GM12878 (cell line): ENCODE results near the gene PRDM8. TPM values are rescaled to one million over a fixed set of nuclear protein-coding genes. Genes with fewer than 3 reads are reported as not detected.

Experiments used
- E2F8 ChIP-seq: fragments of 450-650 bp; IDR thresholded peaks from 2 replicates; pipeline ENCODE4 v1.6.1; 2018; ENCODE audit warnings: mild to moderate bottlenecking, low read depth, moderate library complexity; ENCODE audit not compliant: partially characterized antibody
- FOXM1 ChIP-seq: IDR thresholded peaks from 2 replicates; pipeline ENCODE4 v1.6.1; 2012; ENCODE audit warnings: low read depth, mild to moderate bottlenecking, inconsistent platforms, low read length, moderate library complexity
- ZBTB4 ChIP-seq: fragments of 450-650 bp; formaldehyde crosslinking; IDR thresholded peaks from 2 replicates; pipeline ENCODE4 v1.4.0; 2022; ENCODE audit warnings: mild to moderate bottlenecking, moderate library complexity
- polyA plus RNA-seq, 11 experiments: library from polyadenylated mRNA; depleted of rRNA in 4 of 11; unstranded in 6 of 11; stranded (reverse) in 5 of 11; fragments of >200 nt; fragmentation: Nextera tagmentation in 4 of 11; fragmentation: Illumina TruSeq in 1 of 11; extraction: Ambion mirVana in 4 of 11; extraction: Trizol in 1 of 11; gene quantifications; 1 replicate in 1 of 11; 2 replicates in 10 of 11; pipeline versions ENCODE4 v1.2.1 to v1.2.3, GENCODE V29; 2011 to 2016; ENCODE audit warnings: inconsistent platforms in 2 of 11, missing spikeins in 2 of 11, low read depth in 1 of 11
- total RNA-seq, 4 experiments: library from RNA; depleted of rRNA in 3 of 4; stranded (reverse); fragments of >200 nt in 3 of 4; fragmentation: Illumina TruSeq in 1 of 4; extraction: Trizol in 1 of 4; gene quantifications; 2 replicates each; pipeline versions ENCODE4 v1.2.1 to v1.2.3, GENCODE V29; 2013 to 2021
- TF ChIP-seq, protein P1 (sequence below): fragments of 450-650 bp; IDR thresholded peaks from 2 replicates; pipeline ENCODE4 v1.6.1; 2017; ENCODE audit warnings: antibody characterized with exemption, mild to moderate bottlenecking, moderate library complexity

Gene PRDM8
- total and polyA plus RNA-seq, 10 of the 15 experiments (the other 5 are each of a cell fraction or from before 2014, with no cell fraction given): 0.09 to 1.6 (median 0.40) TPM

GRCh38 chr4:80153874-80154544, 43.3 kb upstream of the PRDM8 start (continued):
- TF ChIP-seq, protein P1, sequence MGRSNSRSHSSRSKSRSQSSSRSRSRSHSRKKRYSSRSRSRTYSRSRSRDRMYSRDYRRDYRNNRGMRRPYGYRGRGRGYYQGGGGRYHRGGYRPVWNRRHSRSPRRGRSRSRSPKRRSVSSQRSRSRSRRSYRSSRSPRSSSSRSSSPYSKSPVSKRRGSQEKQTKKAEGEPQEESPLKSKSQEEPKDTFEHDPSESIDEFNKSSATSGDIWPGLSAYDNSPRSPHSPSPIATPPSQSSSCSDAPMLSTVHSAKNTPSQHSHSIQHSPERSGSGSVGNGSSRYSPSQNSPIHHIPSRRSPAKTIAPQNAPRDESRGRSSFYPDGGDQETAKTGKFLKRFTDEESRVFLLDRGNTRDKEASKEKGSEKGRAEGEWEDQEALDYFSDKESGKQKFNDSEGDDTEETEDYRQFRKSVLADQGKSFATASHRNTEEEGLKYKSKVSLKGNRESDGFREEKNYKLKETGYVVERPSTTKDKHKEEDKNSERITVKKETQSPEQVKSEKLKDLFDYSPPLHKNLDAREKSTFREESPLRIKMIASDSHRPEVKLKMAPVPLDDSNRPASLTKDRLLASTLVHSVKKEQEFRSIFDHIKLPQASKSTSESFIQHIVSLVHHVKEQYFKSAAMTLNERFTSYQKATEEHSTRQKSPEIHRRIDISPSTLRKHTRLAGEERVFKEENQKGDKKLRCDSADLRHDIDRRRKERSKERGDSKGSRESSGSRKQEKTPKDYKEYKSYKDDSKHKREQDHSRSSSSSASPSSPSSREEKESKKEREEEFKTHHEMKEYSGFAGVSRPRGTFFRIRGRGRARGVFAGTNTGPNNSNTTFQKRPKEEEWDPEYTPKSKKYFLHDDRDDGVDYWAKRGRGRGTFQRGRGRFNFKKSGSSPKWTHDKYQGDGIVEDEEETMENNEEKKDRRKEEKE: no peak
- no peak for TF ChIP-seq ZBTB4 (CRISPR knock-in tag)
- no peak for TF ChIP-seq FOXM1
- TF ChIP-seq E2F8: no peak
- TF ChIP-seq, all 136 proteins: peak for 0
